NCI-H345 treated with DMSO at 0.1 percent for 48 hours (cell line): ENCODE measurements around the gene CYTH3.
"Not testable (repeated sequence)": the region's sequence is repeated elsewhere in the genome, so short reads cannot be mapped to it uniquely, and the experiment has no call there.

Experiments used
- DNase-seq: peaks from one replicate; lab custom pipeline; 2025; ENCODE audit not compliant: unreplicated experiment; lab: John Stamatoyannopoulos, UW

CYTH3 gene

GRCh38 chr7:6198689-6199595, 73.5 kb downstream of the CYTH3 start:
- no peak for DNase-seq

GRCh38 chr7:6197801-6198551, 74.4 kb downstream of the CYTH3 start:
- no peak for DNase-seq

- no peak for DNase-seq
These were observed 78.7 kb downstream of the CYTH3 start for GRCh38 chr7:6193709-6194108.

GRCh38 chr7:6190563-6190962, 81.9 kb downstream of the CYTH3 start:
- DNase-seq: not testable (repeated sequence)

- DNase-seq: no peak
These were observed 84.0 kb downstream of the CYTH3 start for GRCh38 chr7:6188389-6188788.

- no peak for DNase-seq
These were observed 85.8 kb downstream of the CYTH3 start for GRCh38 chr7:6186577-6186976.

- DNase-seq: no peak
These were observed 89.4 kb downstream of the CYTH3 start for GRCh38 chr7:6182993-6183392.

- no peak for DNase-seq
These were observed 91.3 kb downstream of the CYTH3 start for GRCh38 chr7:6181136-6181535.

GRCh38 chr7:6180344-6180725, 92.1 kb downstream of the CYTH3 start:
- no peak for DNase-seq

GRCh38 chr7:6179620-6180343, 92.6 kb downstream of the CYTH3 start:
- DNase-seq: no peak

GRCh38 chr7:6178298-6179029, 94.0 kb downstream of the CYTH3 start:
- DNase-seq: no peak

- no peak for DNase-seq
These were observed 96.8 kb downstream of the CYTH3 start for GRCh38 chr7:6175645-6176044.

- DNase-seq: no peak
These were observed 99.5 kb downstream of the CYTH3 start for GRCh38 chr7:6172910-6173295.

- no peak for DNase-seq
These were observed 100.1 kb downstream of the CYTH3 start for GRCh38 chr7:6172224-6172909.

- no peak for DNase-seq
These were observed 100.7 kb downstream of the CYTH3 start for GRCh38 chr7:6171532-6172223.

GRCh38 chr7:6170571-6171531, 101.6 kb downstream of the CYTH3 start:
- DNase-seq: no peak

GRCh38 chr7:6169805-6170520, 102.5 kb downstream of the CYTH3 start:
- DNase-seq: no peak

- no peak for DNase-seq
These were observed 104.0 kb downstream of the CYTH3 start for GRCh38 chr7:6168477-6168868.
